GM21529 (cell line): ENCODE data around the gene NACA.
A peak's percentile ranks its signal among the peaks of the same experiment; 100 is the strongest.

Experiments
- ATAC-seq: cut with Tn5 transposase; IDR thresholded peaks from one replicate; pipeline ENCODE4 v1.9.1; 2021; ENCODE audit not compliant: unreplicated experiment

NACA gene

DNA sequence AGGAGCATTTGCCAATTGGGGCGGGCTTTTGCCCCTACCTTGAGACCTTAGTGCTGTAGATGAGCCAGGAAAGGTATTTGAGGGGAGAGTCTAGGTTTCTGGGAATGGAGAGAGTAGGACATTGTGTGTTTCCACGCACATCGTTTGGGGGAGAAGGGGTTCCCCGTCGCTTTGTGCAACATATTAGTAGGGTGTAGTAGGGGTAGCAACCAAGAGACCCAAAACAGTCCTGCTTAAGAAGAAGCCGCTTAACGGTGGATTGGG lies 36.3 kb downstream of the NACA start:
- no peak for ATAC-seq

DNA sequence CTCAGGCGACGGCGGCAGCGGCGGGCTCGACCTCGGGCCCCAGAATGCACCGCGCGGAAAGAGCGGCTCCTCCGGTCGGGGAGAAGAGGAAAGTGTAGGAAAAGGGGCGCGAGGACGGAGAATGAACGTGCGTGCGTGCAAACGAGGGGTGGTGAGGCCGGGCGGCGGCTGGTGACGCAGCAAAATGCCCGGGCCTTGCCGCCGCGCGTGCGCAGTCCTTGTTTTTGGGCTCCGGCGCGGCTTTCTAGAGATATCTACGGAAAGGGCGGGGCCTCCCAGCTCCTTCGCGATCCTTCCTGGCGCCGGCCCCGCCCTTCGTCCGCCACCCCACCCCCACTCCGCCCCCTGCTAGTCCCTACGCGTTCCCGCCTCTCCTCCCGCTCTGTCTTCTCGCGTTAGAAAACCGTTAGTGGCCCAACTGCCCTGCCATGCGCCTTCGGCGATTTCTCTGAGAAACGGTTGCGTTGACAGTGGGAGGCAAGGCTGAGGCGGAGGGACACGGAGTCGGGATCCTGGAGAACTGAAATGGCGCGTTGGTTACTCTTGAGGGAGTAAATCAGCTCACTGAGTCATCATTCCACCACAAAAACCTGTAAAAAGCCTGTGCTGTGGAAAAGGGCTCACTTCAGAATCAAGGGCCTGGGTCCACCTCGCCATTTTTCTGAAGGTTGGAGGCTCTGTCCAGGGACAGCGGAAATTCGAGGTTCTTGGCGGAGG lies 36.8 kb downstream of the NACA start, which contains the start of gene PTGES3:
TSS of gene PTGES3 (minus strand) at position 156 of the 717 bp plus-strand sequence. CDS start 285 bp downstream, outside the sequence.
- ATAC-seq = peak; percentile 55

DNA sequence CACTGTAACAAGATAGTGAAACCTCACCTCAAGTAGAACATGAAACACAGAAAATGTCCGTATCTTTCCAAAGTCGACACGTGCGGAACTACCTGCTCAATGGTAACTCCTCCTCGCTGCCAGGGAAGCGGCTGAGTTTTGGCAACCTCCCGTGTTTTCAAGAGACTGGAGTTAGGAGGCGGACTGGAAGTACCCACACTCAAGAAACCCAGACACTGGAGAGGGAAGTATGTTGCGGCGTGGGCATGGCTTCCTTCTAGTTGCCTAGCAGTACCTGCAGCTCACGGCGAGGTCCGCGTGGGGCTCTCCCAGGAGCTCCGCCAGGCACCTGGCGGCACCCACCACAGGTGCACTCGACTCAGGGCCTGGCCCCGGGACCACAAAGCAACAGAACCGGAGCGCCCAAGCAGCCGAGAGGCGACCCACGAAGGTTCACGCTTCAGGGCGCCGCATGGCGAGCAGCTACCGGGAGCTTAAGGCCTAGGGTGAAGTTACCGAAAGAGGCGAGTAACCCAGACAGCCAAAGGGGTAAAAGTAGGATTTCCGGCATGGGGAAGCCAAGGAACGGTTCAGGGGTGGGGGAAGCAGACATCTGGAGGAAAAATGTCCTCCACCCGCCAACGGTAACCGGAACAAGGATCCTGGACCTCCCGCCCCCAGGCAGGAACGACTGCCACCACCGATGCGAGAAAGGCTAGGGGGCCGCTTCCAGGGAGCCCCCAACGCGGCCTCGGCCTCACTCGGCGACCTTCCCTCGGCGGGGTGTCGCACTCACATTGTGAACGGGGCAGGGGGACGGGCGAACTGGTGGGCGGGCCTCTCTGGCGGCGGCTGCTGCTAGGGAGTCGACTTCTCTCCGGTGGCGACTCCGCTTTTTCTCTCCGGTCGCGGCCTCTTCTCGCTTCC lies 37.6 kb downstream of the NACA start:
- ATAC-seq = peak; percentile 5

DNA sequence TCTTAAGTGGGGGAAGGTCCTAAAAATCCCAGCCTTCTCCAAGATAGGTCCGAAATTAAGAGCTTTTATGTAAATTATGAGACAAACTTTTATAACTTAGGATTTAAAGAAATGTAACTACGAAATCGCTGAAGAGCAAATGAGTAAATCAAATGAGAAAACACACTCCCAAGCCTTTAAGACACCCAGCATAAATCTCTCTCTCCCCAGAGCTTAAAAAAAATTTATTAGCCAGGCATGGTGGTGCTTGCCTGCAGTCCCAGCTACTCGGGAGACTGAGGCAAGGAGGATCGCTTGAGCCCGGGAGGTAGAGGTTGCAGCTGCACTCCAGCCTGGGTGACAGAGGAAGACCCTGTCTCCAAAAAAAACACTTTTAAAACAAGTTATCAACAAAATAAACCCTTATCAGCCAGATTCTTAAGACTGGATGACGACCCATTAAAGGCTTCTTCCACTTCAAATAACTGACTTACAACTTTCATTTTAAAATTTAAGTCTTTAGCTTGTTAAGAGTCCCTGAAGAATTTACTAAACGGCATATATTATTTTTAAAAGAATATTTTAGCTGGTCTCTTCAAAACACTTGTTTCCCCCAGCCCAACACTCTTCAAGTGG lies 40.2 kb downstream of the NACA start:
- ATAC-seq = no peak

DNA sequence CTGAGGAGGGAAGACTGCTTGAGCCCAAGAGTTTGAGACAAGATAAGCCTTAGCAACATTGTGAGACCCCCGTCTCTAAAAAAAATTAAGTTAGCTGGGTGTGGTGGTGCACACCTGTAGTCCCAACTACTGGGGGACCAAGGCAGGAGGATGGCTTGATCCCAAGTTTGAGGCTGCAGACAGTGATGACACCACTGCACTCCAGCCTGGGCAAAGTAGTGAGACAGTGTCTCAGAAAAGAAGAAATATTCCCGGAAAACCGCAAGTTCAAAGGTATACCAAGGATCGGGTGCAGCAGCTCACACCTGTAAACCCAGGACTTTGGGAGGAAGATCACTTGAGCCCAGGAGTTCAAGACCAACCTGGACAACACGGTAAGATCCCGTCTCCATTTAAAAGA lies 42.8 kb downstream of the NACA start:
- ATAC-seq = no peak

DNA sequence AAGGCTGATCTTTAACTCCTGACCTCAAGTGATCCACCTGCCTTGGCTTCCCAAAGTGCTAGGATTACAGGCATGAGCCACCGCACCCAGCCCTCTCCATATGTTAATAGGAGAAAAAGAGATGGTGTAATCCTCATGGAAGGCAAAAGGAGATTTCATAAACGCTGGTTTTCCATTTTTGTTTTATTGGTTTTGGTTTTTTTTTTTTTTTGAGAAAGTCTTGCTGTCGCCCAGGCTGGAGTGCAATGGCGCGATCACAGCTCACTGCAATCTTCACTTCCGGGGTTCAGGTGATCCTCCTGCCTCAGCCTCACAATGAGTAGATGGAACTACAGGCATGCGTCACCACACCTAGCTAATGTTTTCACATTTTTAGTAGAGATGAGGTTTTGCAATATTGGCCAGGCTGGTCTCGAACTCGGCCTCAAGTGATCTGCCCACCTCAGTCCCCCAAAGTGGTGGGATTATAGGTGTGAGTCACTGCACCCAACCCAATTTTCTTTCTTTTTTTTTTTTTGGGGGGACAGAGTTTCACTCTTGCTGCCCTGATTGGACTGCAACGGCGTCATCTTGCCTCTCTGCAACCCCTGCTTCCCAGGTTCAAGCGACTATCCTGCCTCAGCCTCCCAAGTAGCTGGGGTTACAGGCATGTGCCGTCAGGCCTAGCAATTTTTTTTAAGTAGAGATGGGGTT lies 45.1 kb downstream of the NACA start:
- ATAC-seq = no peak

DNA sequence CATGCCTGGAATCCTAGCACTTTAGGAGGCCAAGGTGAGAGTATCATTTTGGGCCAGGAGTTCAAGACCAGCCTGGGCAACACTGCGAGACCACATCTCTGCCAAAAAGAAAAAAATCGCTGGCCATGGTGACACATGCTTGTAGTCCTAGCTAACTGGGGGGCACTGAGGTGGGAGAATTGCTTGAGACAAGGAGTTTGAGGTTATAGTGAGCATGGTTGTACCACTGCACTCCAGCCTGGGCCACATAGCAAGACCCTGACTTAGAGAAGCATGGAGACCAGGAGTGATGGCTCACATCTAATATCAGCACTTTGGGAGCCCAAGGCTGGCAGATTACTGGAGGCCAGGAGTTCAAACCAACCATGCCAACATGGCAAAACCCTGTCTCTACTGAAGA lies 46.2 kb downstream of the NACA start:
- ATAC-seq = no peak

DNA sequence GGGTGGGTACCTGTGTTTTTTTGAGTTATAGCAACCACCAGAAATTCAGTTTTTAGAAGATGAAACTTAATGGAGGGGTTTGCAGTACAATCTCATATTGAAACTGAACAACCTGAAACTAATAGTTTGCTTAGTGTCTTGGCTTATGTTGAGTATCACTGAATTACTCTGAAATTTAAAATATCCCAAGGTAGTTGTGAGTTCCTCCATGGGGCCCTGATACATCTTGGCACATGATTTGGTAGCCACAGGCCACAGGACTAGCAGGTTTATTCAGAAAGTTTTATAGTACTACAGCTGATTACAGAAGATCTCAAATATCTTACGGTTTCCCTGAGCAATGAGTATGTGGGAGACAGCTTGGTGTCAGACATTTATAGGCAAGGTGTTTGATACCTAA lies 47.4 kb downstream of the NACA start:
- ATAC-seq = peak; percentile 66

DNA sequence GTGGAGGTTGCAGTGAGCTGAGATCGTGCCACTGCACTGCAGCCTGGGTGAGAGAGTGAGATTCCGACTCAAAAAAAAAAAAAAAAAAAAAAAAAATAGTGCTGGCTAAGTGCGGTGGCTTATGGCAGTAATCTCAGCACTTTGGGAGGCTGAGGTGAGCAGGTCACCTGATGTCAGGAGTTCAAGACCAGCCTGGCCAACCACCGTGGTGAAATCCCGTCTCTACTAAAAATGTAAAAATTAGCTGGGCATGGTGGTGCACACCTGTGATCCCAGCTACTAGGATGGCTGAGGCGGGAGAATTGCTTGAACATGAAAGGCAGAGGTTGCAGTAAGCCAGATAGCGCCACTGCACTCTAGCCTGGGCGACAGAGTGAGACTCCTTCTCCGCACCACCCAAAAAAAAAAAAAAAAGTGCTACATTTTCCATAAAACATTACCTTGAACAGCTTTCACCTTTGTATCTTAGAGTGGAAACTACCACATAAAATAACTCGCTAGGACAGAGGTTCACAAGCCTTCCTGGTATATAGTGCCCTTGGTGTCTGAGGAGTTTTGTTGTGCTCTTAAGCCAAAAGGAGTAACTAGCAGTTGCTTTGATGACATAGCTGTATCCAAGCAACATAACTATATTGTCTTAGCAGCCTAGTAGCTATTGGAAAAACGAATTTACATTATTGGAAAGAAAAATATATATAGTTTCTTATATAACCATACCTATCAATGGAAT lies 48.1 kb downstream of the NACA start:
- no peak for ATAC-seq

DNA sequence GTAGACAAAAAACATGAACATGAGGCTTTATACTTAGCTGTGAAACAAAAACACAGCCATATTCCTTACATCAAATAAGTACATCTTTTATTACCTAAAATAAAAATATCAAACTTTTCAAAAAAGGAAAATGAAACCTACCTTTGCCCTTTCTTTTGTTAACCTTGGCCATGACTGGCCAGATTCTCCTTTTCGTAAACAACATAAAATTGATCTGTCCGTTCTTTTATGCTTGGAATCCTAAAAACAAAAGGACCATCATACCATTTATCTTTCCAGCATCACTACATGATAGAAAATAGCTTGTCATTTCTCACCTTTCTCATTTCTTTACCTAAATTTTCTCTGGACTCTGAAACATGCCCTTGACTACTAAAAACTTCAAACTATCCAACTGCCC lies 53.5 kb downstream of the NACA start:
- no peak for ATAC-seq

DNA sequence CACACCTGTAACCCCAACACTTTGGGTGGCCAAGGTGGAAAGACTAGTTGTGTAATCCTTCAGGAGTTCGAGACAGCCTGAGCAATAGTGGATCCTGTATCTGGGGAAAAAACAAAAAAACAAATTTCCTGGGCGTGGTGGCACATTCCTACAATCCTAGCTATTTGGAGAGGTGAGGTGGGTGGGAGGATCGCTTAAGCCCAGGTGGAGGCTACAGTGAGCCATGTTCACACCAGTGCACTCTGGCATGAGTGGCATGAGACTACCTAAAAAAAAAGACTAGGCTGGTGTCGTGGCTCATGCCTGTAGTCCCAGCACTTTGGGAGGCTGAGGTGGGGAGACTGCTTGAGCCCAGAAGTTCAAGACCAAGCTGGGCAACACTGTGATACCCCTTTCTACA lies 54.3 kb downstream of the NACA start:
- no peak for ATAC-seq

DNA sequence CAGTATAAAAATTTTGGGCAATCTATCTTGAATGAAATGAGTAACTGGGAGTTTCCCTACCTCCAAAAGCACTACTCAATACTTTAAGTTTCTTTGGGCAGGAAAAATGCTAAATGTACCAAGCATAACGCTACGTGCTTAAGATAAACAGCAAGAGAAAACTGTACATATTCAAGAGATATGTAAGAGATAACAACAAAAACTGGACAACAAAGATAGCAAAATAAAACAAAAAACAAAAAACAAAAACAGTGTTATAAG lies 57.0 kb downstream of the NACA start:
- no peak for ATAC-seq
